Activated CD8-positive, alpha-beta T cell treated with anti-CD3 and anti-CD28 coated beads, Interleukin-2, amount 10 ng/mL, durations not matched to agents 7 days and 5 days (primary cell): ENCODE measurements around the gene TAOK3. TPM values are rescaled to one million over a fixed set of nuclear protein-coding genes. Genes with fewer than 3 reads are reported as not detected.
A peak's percentile ranks its signal among the peaks of the same experiment; 100 is the strongest.
"Not testable (repeated sequence)": the region's sequence is repeated elsewhere in the genome, so short reads cannot be mapped to it uniquely, and the experiment has no call there.

Source experiments
- ATAC-seq: fragments of 150-1000 bp; cut with Tn5 transposase; one replicate; pipeline ENCODE4 v1.10.0; 2021; ENCODE audit warnings: moderate library complexity
- CTCF ChIA-PET: fragments of 350-600 bp; sonication (Branson Sonifier 250); formaldehyde crosslinking; loops from one replicate; lab custom pipeline; 2021; ENCODE audit warnings: antibody characterized with exemption; lab: Charles Lee
- POLR2A ChIA-PET: fragments of 350-600 bp; sonication (Branson Sonifier 250); formaldehyde crosslinking; loops from one replicate; lab custom pipeline; 2021; ENCODE audit warnings: antibody characterized with exemption; lab: Charles Lee
- DNase-seq: peaks from one replicate; pipeline ENCODE4 v3.0.0-alpha.2; 2020
- H3K27ac Mint-ChIP-seq: one replicate; pipeline ENCODE4 v1.8.0; 2021; ENCODE audit warnings: mild to moderate bottlenecking, mixed read lengths
- H3K27me3 Mint-ChIP-seq: one replicate; pipeline ENCODE4 v1.8.0; 2021; ENCODE audit warnings: low read depth, mixed read lengths
- H3K36me3 Mint-ChIP-seq: one replicate; pipeline ENCODE4 v1.8.0; 2021; ENCODE audit warnings: low read depth, mixed read lengths
- H3K4me1 Mint-ChIP-seq: one replicate; pipeline ENCODE4 v1.8.0; 2021; ENCODE audit warnings: low read depth, mixed read lengths
- H3K4me3 Mint-ChIP-seq: one replicate; pipeline ENCODE4 v1.8.0; 2021; ENCODE audit warnings: mild to moderate bottlenecking, mixed read lengths
- H3K9me3 Mint-ChIP-seq: one replicate; pipeline ENCODE4 v1.8.0; 2022; ENCODE audit warnings: mixed read lengths; ENCODE audit not compliant: insufficient read depth
- total RNA-seq, 2 experiments: library from RNA; stranded (reverse); gene quantifications; one replicate each; pipeline ENCODE4 v1.2.3, GENCODE V29; 2021

TAOK3 gene
- total RNA-seq, 2 experiments from 2014 or later: 57.1 to 61.4 TPM

GRCh38 chr12:118317729-118318128 lies 55.0 kb downstream of the TAOK3 start:
- H3K4me1 Mint-ChIP-seq: peaks cover 9% of the 10 kb centered on the region
- ATAC-seq (no peak), DNase-seq (no peak)
- H3K4me3 Mint-ChIP-seq: no peak overlapping the region
- H3K27me3 Mint-ChIP-seq: no peaks in the 10 kb centered on the region
- POLR2A ChIA-PET: no interaction called here
- H3K36me3 Mint-ChIP-seq: peaks cover 22% of the 10 kb centered on the region
- no peaks in the 10 kb centered on the region for H3K9me3 Mint-ChIP-seq
- CTCF ChIA-PET: interaction anchor here (1.2 to 1.8 kb wide), 3 partner anchors 17 to 58 kb away, joined by 3 to 4 read pairs (median 3); no protein-coding TSS in a partner anchor
- H3K27ac Mint-ChIP-seq: no peak overlapping the region

- H3K4me1 Mint-ChIP-seq: peaks cover 11% of the 10 kb centered on the region
- DNase-seq (no peak), ATAC-seq (no peak)
- no peak overlapping the region for H3K27ac Mint-ChIP-seq
- H3K4me3 Mint-ChIP-seq: no peak overlapping the region
- H3K27me3 Mint-ChIP-seq: no peaks in the 10 kb centered on the region
- no peaks in the 10 kb centered on the region for H3K9me3 Mint-ChIP-seq
- peaks cover 22% of the 10 kb centered on the region for H3K36me3 Mint-ChIP-seq
- ChIA-PET CTCF (interaction anchor here (1.2 to 2.1 kb wide), 3 partner anchors 17 to 60 kb away, joined by 3 to 8 read pairs (median 6); partner anchors contain the start of gene SUDS3), POLR2A (interaction anchor here (0.6 kb wide), 1 partner anchor 182 kb away, joined by 3 read pairs; no protein-coding TSS in a partner anchor)
Observed at GRCh38 chr12:118315821-118316220, 56.9 kb downstream of the TAOK3 start.

- Mint-ChIP-seq H3K9me3 (no peaks in the 10 kb centered on the region), H3K4me3 (no peak overlapping the region), H3K27ac (no peak overlapping the region), H3K36me3 (peaks cover 9% of the 10 kb centered on the region), H3K27me3 (no peaks in the 10 kb centered on the region), H3K4me1 (peaks cover 26% of the 10 kb centered on the region)
- DNase-seq: no peak
- no peak for ATAC-seq
- ChIA-PET CTCF (interaction anchor here (0.7 to 1.4 kb wide), 2 partner anchors 15 to 38 kb away, joined by 3 read pairs; no protein-coding TSS in a partner anchor), POLR2A (no interaction called here)
Observed at GRCh38 chr12:118312578-118312977, 60.1 kb downstream of the TAOK3 start.

GRCh38 chr12:118311666-118312065 lies 61.0 kb downstream of the TAOK3 start:
- ATAC-seq: no peak
- no peaks in the 10 kb centered on the region for H3K27me3 Mint-ChIP-seq
- ChIA-PET CTCF (interaction anchor here (1.4 kb wide), 1 partner anchor 14 kb away, joined by 3 read pairs; no protein-coding TSS in a partner anchor), POLR2A (no interaction called here)
- no peak overlapping the region for H3K4me3 Mint-ChIP-seq
- H3K4me1 Mint-ChIP-seq: peaks cover 32% of the 10 kb centered on the region
- DNase-seq: no peak
- no peak overlapping the region for H3K27ac Mint-ChIP-seq
- H3K36me3 Mint-ChIP-seq: peaks cover 7% of the 10 kb centered on the region
- H3K9me3 Mint-ChIP-seq: no peaks in the 10 kb centered on the region

GRCh38 chr12:118310320-118310719 lies 62.4 kb downstream of the TAOK3 start:
- no peak overlapping the region for H3K4me3 Mint-ChIP-seq
- H3K36me3 Mint-ChIP-seq: peaks cover 7% of the 10 kb centered on the region
- ChIA-PET POLR2A (no interaction called here), CTCF (interaction anchor here (1.2 to 1.7 kb wide), 2 partner anchors 10 to 47 kb away, joined by 4 to 5 read pairs; no protein-coding TSS in a partner anchor)
- H3K27me3 Mint-ChIP-seq: no peaks in the 10 kb centered on the region
- peaks cover 29% of the 10 kb centered on the region for H3K4me1 Mint-ChIP-seq
- H3K9me3 Mint-ChIP-seq: no peaks in the 10 kb centered on the region
- ATAC-seq: no peak
- DNase-seq: no peak
- no peak overlapping the region for H3K27ac Mint-ChIP-seq

GRCh38 chr12:118308006-118308405 lies 64.7 kb downstream of the TAOK3 start:
- H3K4me1 Mint-ChIP-seq: peaks cover 24% of the 10 kb centered on the region
- ATAC-seq, POLR2A ChIA-PET, H3K27me3 Mint-ChIP-seq, H3K9me3 Mint-ChIP-seq, H3K4me3 Mint-ChIP-seq, H3K36me3 Mint-ChIP-seq, H3K27ac Mint-ChIP-seq: not testable (repeated sequence)
- peak; percentile 23 for DNase-seq
- CTCF ChIA-PET: interaction anchor here (1.4 kb wide), 1 partner anchor 68 kb away, joined by 4 read pairs; the partner anchor contains the start of gene SUDS3

- POLR2A ChIA-PET: no interaction called here
- DNase-seq (no peak), ATAC-seq (peak; percentile 44)
- H3K27ac Mint-ChIP-seq: peak overlapping the region; percentile 62
- H3K36me3 Mint-ChIP-seq: peaks cover 5% of the 10 kb centered on the region
- CTCF ChIA-PET: interaction anchor here (0.7 to 1.4 kb wide), 2 partner anchors 51 to 69 kb away, joined by 3 to 4 read pairs; partner anchors contain the start of gene SUDS3
- peak overlapping the region; percentile 6 for H3K4me3 Mint-ChIP-seq
- H3K27me3 Mint-ChIP-seq: no peaks in the 10 kb centered on the region
- H3K4me1 Mint-ChIP-seq: peaks cover 27% of the 10 kb centered on the region
- H3K9me3 Mint-ChIP-seq: no peaks in the 10 kb centered on the region
Observed at GRCh38 chr12:118307069-118307954, 65.4 kb downstream of the TAOK3 start.

GRCh38 chr12:118304093-118304492 lies 68.6 kb downstream of the TAOK3 start:
- ATAC-seq: no peak
- H3K4me1 Mint-ChIP-seq: peaks cover 33% of the 10 kb centered on the region
- no peak overlapping the region for H3K4me3 Mint-ChIP-seq
- H3K36me3 Mint-ChIP-seq: peaks cover 2% of the 10 kb centered on the region
- H3K27me3 Mint-ChIP-seq: no peaks in the 10 kb centered on the region
- ChIA-PET CTCF (no interaction called here), POLR2A (no interaction called here)
- H3K27ac Mint-ChIP-seq: no peak overlapping the region
- H3K9me3 Mint-ChIP-seq: no peaks in the 10 kb centered on the region
- no peak for DNase-seq

GRCh38 chr12:118302053-118302452 lies 70.7 kb downstream of the TAOK3 start:
- no peaks in the 10 kb centered on the region for H3K27me3 Mint-ChIP-seq
- H3K27ac Mint-ChIP-seq: no peak overlapping the region

GRCh38 chr12:118299791-118300460 lies 72.8 kb downstream of the TAOK3 start:
- H3K27ac Mint-ChIP-seq: no peak overlapping the region
- CTCF ChIA-PET: interaction anchor here (0.8 to 3.2 kb wide), 6 partner anchors 10 to 178 kb away, joined by 3 to 17 read pairs (median 4); partner anchors contain the start of gene SUDS3
- H3K4me1 Mint-ChIP-seq: peaks cover 21% of the 10 kb centered on the region
- POLR2A ChIA-PET: no interaction called here
- no peaks in the 10 kb centered on the region for H3K27me3 Mint-ChIP-seq
- H3K36me3 Mint-ChIP-seq: peaks cover 6% of the 10 kb centered on the region
- H3K9me3 Mint-ChIP-seq: no peaks in the 10 kb centered on the region
- no peak overlapping the region for H3K4me3 Mint-ChIP-seq
- no peak for ATAC-seq
- no peak for DNase-seq

More at GRCh38 chr12:118302053-118302452, 70.7 kb downstream of the TAOK3 start:
- DNase-seq: no peak
- peak; percentile 44 for ATAC-seq
- POLR2A ChIA-PET: no interaction called here
- Mint-ChIP-seq H3K9me3 (no peaks in the 10 kb centered on the region), H3K4me1 (peaks cover 22% of the 10 kb centered on the region), H3K4me3 (no peak overlapping the region), H3K36me3 (peaks cover 2% of the 10 kb centered on the region)
- CTCF ChIA-PET: interaction anchor here (3.2 kb wide), 1 partner anchor 74 kb away, joined by 17 read pairs; the partner anchor contains the start of gene SUDS3

GRCh38 chr12:118297284-118297683 lies 75.4 kb downstream of the TAOK3 start:
- Mint-ChIP-seq H3K27me3 (no peaks in the 10 kb centered on the region), H3K4me1 (peaks cover 14% of the 10 kb centered on the region), H3K27ac (no peak overlapping the region), H3K9me3 (no peaks in the 10 kb centered on the region), H3K36me3 (peaks cover 13% of the 10 kb centered on the region), H3K4me3 (no peak overlapping the region)
- POLR2A ChIA-PET: no interaction called here
- no peak for DNase-seq
- CTCF ChIA-PET: interaction anchor here (1.8 kb wide), 1 partner anchor 15 kb away, joined by 3 read pairs; no protein-coding TSS in a partner anchor
- no peak for ATAC-seq
